ENCODE results near the gene COL16A1.
A peak's percentile ranks its signal among the peaks of the same experiment; 100 is the strongest.

Gene COL16A1

DNA sequence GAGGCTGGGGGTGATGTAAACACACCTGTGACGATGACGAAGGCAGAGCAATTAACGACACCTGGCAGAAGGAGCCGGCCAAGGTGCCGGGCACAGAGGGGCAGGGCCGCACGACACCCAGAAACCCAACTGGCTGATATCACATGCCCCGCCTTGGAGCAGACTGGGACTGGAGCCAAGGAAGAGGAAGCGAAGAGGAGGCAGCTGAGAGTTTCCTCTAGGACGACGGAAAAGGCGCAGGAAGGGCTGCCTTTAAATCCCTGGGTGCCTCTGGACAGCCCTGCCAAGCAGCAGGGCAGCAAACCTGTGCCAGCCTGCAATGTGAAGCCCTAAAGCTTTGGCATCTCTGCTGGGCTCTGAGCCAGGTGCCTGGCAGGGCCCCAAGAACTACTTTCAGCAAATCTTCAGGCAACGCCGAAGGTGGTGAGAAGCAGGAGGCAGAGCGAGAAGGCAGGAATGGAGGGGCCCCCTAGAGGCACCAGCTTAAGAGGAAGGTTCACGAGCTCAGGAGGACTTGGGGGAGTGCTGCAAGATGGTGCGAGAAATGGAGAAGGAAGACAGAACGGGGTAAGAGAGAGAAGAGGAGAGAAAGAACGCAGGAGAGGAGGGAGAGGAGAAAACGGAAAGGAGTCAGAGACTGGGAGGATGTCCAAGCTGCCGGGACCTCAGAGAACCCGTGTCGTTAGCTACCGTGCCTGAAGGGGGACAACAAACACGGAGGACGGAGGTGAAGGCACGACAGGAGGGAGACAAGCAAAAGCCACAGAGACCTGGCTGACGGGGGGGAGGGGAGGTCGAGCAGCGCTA is 33.8 kb downstream of the COL16A1 start:
- Mint-ChIP-seq H3K9me3 (no peaks in the 10 kb centered on the region), H3K27me3 (peaks cover 40 to 62% of the 10 kb centered on the region in 2 donors), H3K4me3 (peak overlapping the region; percentile 58 to 64), H3K36me3 (ENCODE audit: insufficient read depth) (peaks cover 3% of the 10 kb centered on the region), H3K27ac (peak overlapping the region; percentile 2 to 29), H3K4me1 (ENCODE audit: low read depth in 2 of 2) (peaks cover 5 to 12% of the 10 kb centered on the region in 2 donors)
- DNase-seq (peak in 2 of 3 experiments; percentile 15 to 24), ATAC-seq (replicated peaks) (peak; percentile 63)

DNA sequence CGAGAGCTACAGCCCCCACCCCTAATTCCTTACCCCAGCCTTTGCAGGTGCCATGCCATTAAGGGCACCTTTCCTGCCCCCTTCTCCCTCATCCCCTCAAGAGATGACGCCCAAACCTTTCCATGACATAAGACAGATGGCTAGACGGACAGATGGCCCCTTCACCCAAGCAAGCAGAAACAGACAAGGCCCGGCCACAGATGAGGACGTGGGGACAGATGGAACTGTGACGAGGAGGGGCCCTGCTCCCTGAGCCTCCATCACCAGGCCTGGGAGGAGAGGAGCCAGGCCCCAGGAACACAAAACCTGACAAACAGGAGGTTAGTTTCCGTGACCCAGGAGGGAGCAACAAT is 34.4 kb downstream of the COL16A1 start:
- no peaks in the 10 kb centered on the region for H3K9me3 Mint-ChIP-seq
- DNase-seq (no peak), ATAC-seq (replicated peaks) (no peak)
- H3K27ac Mint-ChIP-seq = no peak overlapping the region
- peaks cover 5 to 12% of the 10 kb centered on the region in 2 donors for H3K4me1 Mint-ChIP-seq (ENCODE audit: low read depth in 2 of 2)
- peaks cover 34 to 56% of the 10 kb centered on the region in 2 donors for H3K27me3 Mint-ChIP-seq
- peak overlapping the region in 1 of 2 donors; percentile 64 for H3K4me3 Mint-ChIP-seq
- peaks cover 3% of the 10 kb centered on the region for H3K36me3 Mint-ChIP-seq (ENCODE audit: insufficient read depth)

DNA sequence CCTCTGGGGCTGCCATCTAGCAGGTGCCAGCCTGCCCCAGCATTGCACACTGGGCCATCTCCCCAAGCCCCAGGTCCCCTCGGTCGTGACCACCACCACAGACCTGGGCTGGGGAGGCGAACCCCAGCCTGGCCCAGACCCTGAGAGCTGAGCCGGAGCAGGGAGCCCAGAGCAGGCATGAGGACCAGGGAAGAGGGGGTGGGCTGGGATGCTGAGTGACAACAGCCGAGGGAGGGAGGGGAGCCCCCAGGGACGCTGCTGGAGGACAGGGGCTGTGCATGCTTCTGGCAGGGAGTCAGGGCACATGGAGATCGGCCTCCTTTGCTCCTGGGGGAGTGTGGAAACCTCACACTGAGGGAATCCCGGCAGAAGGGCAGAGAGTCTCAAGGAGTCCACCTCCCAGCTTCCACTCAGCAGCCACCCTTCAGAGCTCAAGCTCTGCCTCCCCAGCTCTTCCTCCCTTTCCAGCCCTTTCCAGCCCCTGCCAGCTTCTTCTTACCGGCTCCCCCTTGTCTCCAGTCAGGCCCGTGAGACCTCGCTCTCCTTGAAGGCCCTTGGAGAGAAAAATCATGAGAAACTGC is 35.4 kb downstream of the COL16A1 start:
- Mint-ChIP-seq H3K27me3 (peaks cover 34 to 49% of the 10 kb centered on the region in 2 donors), H3K27ac (peak overlapping the region; percentile 27 to 49), H3K4me3 (no peak overlapping the region), H3K4me1 (ENCODE audit: low read depth in 2 of 2) (peaks cover 9 to 12% of the 10 kb centered on the region in 2 donors), H3K9me3 (no peaks in the 10 kb centered on the region), H3K36me3 (ENCODE audit: insufficient read depth) (peaks cover 3% of the 10 kb centered on the region)
- DNase-seq (no peak), ATAC-seq (replicated peaks) (no peak)

DNA sequence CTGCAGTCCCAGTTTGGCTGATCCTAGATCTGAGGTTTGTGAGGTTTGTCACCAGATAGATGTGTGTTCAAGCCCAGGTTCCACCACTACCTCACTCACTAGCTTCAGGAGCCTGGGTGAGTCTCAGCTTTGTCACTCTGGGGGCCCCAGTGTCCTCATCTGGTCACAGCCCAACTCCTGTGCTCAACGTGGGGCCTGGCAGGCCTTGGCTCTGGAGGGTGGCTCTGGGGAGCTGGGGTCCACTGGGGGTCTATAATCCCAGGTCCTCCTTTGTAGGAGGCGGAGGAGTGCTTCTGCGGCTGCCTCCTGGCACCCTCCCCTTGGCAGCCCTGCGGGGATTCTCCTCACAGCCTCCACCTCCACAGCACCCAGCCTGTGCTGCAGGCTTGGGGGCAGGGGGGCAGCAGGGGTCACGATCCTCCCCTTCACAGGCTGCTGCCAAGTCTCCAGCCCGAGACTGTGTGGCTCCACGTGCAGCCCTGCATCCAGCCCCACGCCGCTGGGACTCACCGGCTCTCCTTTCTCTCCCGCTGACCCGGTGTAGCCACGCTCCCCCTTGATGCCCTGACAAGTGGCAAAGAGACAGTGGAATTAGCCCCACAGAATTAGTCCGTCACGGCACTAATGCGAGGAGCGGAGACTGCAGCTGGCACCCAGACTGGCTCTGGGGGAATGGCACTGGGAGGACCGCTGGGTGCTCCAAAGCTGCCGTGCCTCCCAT is 36.6 kb downstream of the COL16A1 start:
- Mint-ChIP-seq H3K4me1 (ENCODE audit: low read depth in 2 of 2) (peaks cover 9 to 12% of the 10 kb centered on the region in 2 donors), H3K4me3 (no peak overlapping the region), H3K27me3 (peaks cover 34 to 54% of the 10 kb centered on the region in 2 donors), H3K9me3 (no peaks in the 10 kb centered on the region), H3K27ac (peak overlapping the region in 1 of 2 donors; percentile 49), H3K36me3 (ENCODE audit: insufficient read depth) (peaks cover 3% of the 10 kb centered on the region)
- DNase-seq (no peak), ATAC-seq (replicated peaks) (no peak)

DNA sequence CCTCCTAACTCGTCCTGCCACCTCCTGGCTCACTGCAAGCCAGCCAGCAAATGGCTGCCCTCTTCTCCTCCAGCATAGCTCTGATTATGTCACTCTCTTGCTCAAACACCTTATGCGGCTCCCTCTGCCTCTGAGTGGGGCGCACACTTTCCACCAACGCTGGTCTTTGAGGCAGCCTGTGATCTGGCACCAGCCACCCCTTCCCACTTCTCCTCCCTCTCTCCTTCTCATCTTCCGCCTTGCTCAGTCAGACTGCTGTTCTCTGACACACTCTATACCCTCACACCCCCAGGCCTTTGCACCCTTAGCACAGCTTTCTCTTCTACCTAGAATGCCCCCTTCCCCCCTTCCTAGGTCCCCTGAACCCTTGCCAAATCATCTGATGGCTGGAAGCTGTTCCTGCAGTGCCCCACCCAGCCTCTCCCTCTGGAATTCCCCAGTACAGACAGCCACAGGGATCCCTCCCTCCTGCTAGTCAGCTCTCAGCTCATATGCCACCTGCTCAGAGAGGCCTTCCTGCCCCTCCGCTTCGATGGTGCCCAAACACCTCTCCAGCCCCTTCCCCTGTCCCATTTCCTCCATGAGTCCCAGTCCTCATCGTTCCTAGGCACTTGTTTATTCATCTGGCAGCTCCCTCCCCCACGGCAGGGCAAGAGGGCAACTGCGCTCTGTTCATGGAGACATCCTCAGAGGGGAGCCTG is 37.4 kb downstream of the COL16A1 start:
- ATAC-seq (replicated peaks) = no peak
- no peak for DNase-seq
- Mint-ChIP-seq H3K36me3 (ENCODE audit: insufficient read depth) (no peaks in the 10 kb centered on the region), H3K4me3 (no peak overlapping the region), H3K4me1 (ENCODE audit: low read depth in 2 of 2) (peaks cover 9 to 12% of the 10 kb centered on the region in 2 donors), H3K27ac (no peak overlapping the region), H3K9me3 (no peaks in the 10 kb centered on the region), H3K27me3 (peaks cover 26 to 46% of the 10 kb centered on the region in 2 donors)

DNA sequence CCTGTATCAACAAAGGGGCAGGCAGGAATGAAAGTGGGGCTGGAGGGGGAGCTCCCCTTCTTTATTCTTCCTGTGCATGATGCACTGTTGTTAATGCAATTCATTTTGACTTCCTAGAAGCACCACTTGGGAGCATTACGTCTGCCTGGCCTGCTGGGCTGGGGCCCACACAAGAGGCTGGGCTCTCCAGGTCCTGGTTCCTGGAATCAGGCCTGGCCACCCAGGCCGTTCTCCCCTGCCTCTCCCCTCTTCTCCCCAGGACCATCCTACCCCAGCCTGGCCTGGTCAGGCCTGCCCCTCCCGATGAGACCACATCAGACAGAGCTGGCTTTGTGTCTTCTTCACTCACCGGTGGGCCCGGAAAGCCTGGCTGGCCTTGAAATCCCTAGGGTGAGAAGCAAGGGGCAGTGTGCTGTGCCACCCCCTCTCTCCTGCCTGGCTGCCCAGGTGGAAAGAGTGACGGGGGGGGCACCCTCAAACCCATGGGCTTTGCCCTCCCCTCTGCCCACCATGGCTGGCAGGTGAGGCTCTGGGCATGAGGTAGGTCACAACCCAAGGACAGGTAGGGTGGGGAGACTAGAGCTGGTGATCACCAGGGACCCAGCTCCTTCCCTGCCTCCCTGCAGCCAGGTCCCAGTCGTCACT is 38.5 kb downstream of the COL16A1 start:
- DNase-seq (no peak), ATAC-seq (replicated peaks) (no peak)
- Mint-ChIP-seq H3K9me3 (no peaks in the 10 kb centered on the region), H3K27ac (no peak overlapping the region), H3K36me3 (ENCODE audit: insufficient read depth) (no peaks in the 10 kb centered on the region), H3K4me1 (ENCODE audit: low read depth in 2 of 2) (peaks cover 9% of the 10 kb centered on the region in 2 donors), H3K4me3 (no peak overlapping the region), H3K27me3 (peaks cover 17 to 35% of the 10 kb centered on the region in 2 donors)

DNA sequence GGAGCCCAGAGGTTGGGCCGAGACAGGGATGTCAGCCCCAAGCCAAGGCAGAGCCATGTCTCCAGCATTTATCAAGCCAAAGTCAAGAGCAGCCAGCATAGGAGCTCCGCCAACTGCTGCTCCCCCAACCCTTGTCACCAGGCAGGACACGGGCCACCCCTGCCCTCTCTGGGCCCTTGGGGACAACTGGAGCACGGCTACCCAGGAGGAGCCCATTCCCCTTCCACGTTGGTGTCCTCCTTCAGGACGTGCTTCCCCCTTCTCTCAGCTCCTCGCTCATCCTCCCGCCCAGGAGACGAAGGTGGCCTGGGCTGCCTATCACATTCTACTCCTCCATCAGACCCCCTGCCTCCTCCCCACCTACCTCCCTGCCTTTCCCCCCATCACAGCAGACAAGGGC is 39.3 kb downstream of the COL16A1 start:
- Mint-ChIP-seq H3K36me3 (ENCODE audit: insufficient read depth) (no peaks in the 10 kb centered on the region), H3K4me1 (ENCODE audit: low read depth in 2 of 2) (peaks cover 2 to 4% of the 10 kb centered on the region in 2 donors)
- no peak for ATAC-seq (replicated peaks)

DNA sequence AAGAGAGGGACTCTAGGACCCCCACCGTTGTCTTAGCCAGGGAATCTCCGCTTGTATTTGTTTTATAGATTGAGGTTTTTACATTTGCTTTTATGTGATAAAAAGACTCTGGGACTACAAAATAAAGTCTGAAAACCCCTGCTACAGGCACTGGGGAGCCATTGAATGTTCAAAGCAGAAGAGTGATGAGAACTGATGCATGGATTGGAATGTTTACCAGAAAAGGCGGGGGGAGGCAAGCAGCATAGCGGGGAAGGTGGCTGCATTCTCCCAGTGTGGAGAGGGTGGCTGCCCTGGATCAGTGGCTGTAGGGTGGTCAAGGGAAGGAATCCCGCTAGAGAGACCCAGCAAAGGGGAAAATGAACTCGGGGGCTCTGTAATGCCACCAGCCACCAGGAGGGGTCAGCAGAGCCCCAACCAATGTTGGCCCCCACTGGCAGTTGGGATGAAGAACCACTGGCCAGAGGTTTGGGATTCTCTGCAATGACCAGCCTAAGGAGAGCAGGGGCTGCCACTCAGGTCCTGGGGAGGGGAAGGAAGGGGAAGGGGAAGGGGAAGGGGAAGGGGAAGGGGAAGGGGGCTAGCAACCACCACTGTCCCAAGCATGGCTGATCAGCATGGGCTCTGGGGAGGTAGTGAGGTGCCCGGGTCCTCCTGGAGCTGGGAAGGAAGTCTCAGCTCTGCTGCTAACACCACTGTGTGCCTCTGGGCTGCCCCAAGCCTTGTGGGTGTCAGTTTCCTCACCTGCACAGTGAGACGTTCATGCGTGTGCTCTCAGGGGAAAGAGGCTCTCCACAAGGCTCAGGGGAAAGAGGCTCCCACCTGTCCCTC is 40.0 kb downstream of the COL16A1 start:
- DNase-seq (peak; percentile 56 to 66 (median 63)), ATAC-seq (replicated peaks) (peak; percentile 65)
- Mint-ChIP-seq H3K9me3 (no peaks in the 10 kb centered on the region), H3K36me3 (ENCODE audit: insufficient read depth) (no peaks in the 10 kb centered on the region), H3K4me1 (ENCODE audit: low read depth in 2 of 2) (peaks cover 0 to 4% of the 10 kb centered on the region in 2 donors), H3K27ac (no peak overlapping the region), H3K4me3 (no peak overlapping the region), H3K27me3 (peaks cover 3 to 21% of the 10 kb centered on the region in 2 donors)

More for the DNA sequence above, 39.3 kb downstream of the COL16A1 start:
- Mint-ChIP-seq H3K27ac (no peak overlapping the region), H3K4me3 (no peak overlapping the region), H3K27me3 (peaks cover 10 to 27% of the 10 kb centered on the region in 2 donors), H3K9me3 (no peaks in the 10 kb centered on the region)
- no peak for DNase-seq

DNA sequence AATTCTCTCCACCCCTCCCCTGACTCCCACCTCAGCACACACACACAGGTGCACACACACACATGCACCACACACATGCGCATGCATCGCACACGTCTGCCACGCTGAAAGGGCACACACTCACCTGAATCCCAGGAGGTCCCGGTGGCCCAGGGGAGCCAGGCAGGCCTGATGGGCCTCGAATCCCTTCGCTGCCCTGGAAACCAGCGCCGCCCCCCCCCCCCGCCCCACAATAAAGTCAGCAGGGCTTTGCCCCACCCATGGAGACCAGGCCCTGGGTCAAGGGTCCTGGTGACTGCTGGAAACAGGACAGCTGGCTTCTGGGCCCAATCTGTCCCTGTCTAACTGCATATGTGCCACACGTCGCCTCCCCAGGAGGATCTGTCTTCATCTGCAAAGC is 41.4 kb downstream of the COL16A1 start:
- ATAC-seq (replicated peaks) = no peak
- Mint-ChIP-seq H3K36me3 (ENCODE audit: insufficient read depth) (no peaks in the 10 kb centered on the region), H3K27me3 (peaks cover 0 to 27% of the 10 kb centered on the region in 2 donors), H3K9me3 (no peaks in the 10 kb centered on the region), H3K4me3 (no peak overlapping the region), H3K27ac (no peak overlapping the region), H3K4me1 (ENCODE audit: low read depth in 2 of 2) (peaks cover 0 to 4% of the 10 kb centered on the region in 2 donors)
- DNase-seq = no peak

DNA sequence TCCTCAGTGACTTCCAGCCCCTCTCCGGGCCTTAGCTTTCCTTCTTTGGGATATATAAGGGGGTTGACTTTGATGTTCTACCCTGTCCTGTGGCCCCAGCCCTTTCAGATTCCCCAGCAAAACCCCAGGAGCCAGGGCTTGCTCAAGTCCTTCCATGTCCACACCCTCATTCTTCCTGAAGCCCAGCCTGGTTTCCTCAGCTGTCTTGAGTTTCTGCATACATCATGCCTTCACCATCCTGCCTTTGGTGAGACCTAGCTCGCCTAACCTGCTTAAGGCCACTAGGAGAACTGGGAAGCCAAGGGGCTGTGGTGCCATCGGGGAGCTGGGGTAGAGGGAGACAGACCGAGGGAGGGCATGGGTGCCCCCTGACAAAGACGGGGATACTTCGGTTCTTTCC is 42.0 kb downstream of the COL16A1 start:
- ATAC-seq (replicated peaks) (no peak), DNase-seq (no peak)
- Mint-ChIP-seq H3K4me1 (ENCODE audit: low read depth in 2 of 2) (peaks cover 0 to 4% of the 10 kb centered on the region in 2 donors), H3K27me3 (peaks cover 0 to 33% of the 10 kb centered on the region in 2 donors), H3K27ac (no peak overlapping the region), H3K4me3 (no peak overlapping the region), H3K36me3 (ENCODE audit: insufficient read depth) (no peaks in the 10 kb centered on the region), H3K9me3 (no peaks in the 10 kb centered on the region)

DNA sequence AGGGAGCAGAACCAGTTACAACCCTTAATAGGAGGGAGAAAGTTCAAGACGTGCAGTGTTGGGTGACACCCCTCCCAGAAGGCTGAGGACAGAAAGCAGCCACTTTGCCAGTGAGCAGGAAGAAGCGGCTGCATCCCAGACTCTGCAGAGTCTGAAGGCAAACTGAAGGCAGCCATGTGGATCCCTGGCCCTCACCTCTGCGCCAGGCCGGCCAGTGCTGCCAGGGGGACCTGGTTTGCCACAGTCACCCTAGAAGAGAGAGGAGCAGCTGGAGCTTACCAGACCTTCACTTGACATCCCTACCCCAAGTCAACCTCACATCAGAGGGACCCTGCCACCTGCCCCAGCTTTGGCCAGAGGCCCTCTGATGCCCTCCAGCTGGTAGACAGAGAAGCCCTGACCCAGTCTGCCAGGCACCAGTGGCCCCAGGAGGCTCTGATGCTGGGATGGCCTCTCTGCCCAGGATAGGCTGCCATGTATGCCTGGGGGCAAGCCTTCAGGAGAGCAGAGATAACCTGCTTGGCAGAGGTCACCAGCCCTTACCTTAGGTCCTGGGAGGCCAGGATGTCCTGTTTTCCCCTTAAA is 42.9 kb downstream of the COL16A1 start:
- Mint-ChIP-seq H3K9me3 (no peaks in the 10 kb centered on the region), H3K27ac (no peak overlapping the region), H3K4me3 (no peak overlapping the region), H3K27me3 (peaks cover 4 to 42% of the 10 kb centered on the region in 2 donors), H3K4me1 (ENCODE audit: low read depth in 2 of 2) (peaks cover 0 to 4% of the 10 kb centered on the region in 2 donors), H3K36me3 (ENCODE audit: insufficient read depth) (no peaks in the 10 kb centered on the region)
- ATAC-seq (replicated peaks) (no peak), DNase-seq (no peak)

DNA sequence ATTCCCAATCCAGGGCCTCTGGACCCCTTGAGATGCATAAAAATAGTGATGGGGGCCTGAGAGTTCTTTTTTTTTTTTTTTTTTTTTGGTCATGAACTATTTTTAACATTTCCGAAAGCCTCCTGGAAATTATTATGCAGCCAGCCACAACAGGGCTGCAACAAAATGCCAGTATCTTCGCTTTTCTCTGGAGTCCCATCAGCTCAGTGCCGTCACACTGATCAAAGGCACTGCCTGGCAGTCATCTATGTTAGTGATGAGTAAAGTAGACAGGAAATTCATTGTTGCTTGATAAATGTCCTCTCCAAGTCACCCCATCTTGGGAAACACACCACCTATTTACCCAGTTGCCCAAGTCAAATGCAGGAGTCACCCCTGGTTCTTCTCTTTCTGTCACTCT is 43.9 kb downstream of the COL16A1 start:
- DNase-seq (no peak), ATAC-seq (replicated peaks) (no peak)
- Mint-ChIP-seq H3K9me3 (no peaks in the 10 kb centered on the region), H3K36me3 (ENCODE audit: insufficient read depth) (no peaks in the 10 kb centered on the region), H3K4me3 (no peak overlapping the region), H3K27me3 (peaks cover 11 to 52% of the 10 kb centered on the region in 2 donors), H3K27ac (no peak overlapping the region), H3K4me1 (ENCODE audit: low read depth in 2 of 2) (peaks cover 0 to 4% of the 10 kb centered on the region in 2 donors)

All from effector memory CD8-positive, alpha-beta T cell (primary cell).